Neural progenitor cell (in vitro differentiated cells): ENCODE data around the gene PRELID2. TPM values are rescaled to one million over a fixed set of nuclear protein-coding genes. Genes with fewer than 3 reads are reported as not detected.

Experiments used
- DNase-seq: peaks from one replicate; pipeline ENCODE4 v3.0.0-alpha.2; 2016; ENCODE audit warnings: low spot score
- H2AFZ ChIP-seq: fragments of 200-600 bp; sonication (generic); replicated peaks from 2 replicates; pipeline ENCODE4 v1.6.1; 2016; ENCODE audit warnings: antibody characterized with exemption
- H3F3A ChIP-seq: fragments of 200-600 bp; sonication (generic); 2 replicates; pipeline ENCODE4 v1.6.1; 2016; ENCODE audit warnings: antibody characterized with exemption, low read depth
- H3K27ac ChIP-seq: fragments of 200-600 bp; sonication (generic); 2 replicates; pipeline ENCODE4 v1.5.1; 2016; ENCODE audit warnings: mild to moderate bottlenecking
- H3K27me3 ChIP-seq: fragments of 200-600 bp; sonication (generic); 2 replicates; pipeline ENCODE4 v1.6.1; 2016; ENCODE audit warnings: mild to moderate bottlenecking, moderate library complexity
- H3K36me3 ChIP-seq: fragments of 200-600 bp; sonication (generic); 2 replicates; pipeline ENCODE4 v1.5.1; 2016
- H3K4me1 ChIP-seq: fragments of 200-600 bp; sonication (generic); 2 replicates; pipeline ENCODE4 v1.6.1; 2016; ENCODE audit warnings: mixed run types
- H3K4me2 ChIP-seq: fragments of 200-600 bp; sonication (generic); 2 replicates; pipeline ENCODE4 v1.6.1; 2016
- H3K4me3 ChIP-seq: fragments of 200-600 bp; sonication (generic); 2 replicates; pipeline ENCODE4 v1.5.1; 2016
- H3K79me2 ChIP-seq: fragments of 200-600 bp; sonication (generic); 2 replicates; pipeline ENCODE4 v1.6.1; 2016; ENCODE audit warnings: low read depth
- H3K9ac ChIP-seq: fragments of 200-600 bp; sonication (generic); 2 replicates; pipeline ENCODE4 v1.6.1; 2016
- H3K9me3 ChIP-seq: fragments of 200-600 bp; sonication (generic); 2 replicates; pipeline ENCODE4 v1.5.1; 2016; ENCODE audit warnings: low read depth
- H4K20me1 ChIP-seq: fragments of 200-600 bp; sonication (generic); 2 replicates; pipeline ENCODE4 v1.6.1; 2016; ENCODE audit warnings: low read depth
- H3K27ac Mint-ChIP-seq: 3 replicates; pipeline ENCODE4 v1.8.0; 2021; ENCODE audit warnings: mixed read lengths
- H3K27me3 Mint-ChIP-seq: 2 replicates; pipeline ENCODE4 v1.8.0; 2022; ENCODE audit warnings: low read depth, mild to moderate bottlenecking, inconsistent platforms, moderate library complexity, mixed read lengths; ENCODE audit not compliant: insufficient read depth
- H3K36me3 Mint-ChIP-seq: 3 replicates; pipeline ENCODE4 v1.8.0; 2021; ENCODE audit warnings: mixed read lengths
- H3K4me1 Mint-ChIP-seq: 3 replicates; pipeline ENCODE4 v1.8.0; 2021; ENCODE audit warnings: mixed read lengths
- H3K4me3 Mint-ChIP-seq: 3 replicates; pipeline ENCODE4 v1.8.0; 2021; ENCODE audit warnings: mild to moderate bottlenecking, moderate library complexity, mixed read lengths
- H3K9me3 Mint-ChIP-seq: 3 replicates; pipeline ENCODE4 v1.8.0; 2020; ENCODE audit warnings: mixed read lengths
- CTCF ChIP-seq: fragments of 200-600 bp; sonication (generic); IDR thresholded peaks from 2 replicates; pipeline ENCODE4 v1.5.1; 2017; ENCODE audit warnings: antibody characterized with exemption, mild to moderate bottlenecking
- EZH2 ChIP-seq: fragments of 200-600 bp; sonication (generic); IDR thresholded peaks from 2 replicates; pipeline ENCODE4 v1.6.1; 2017; ENCODE audit warnings: antibody characterized with exemption, mild to moderate bottlenecking, moderate library complexity
- EZH2phosphoT487 ChIP-seq: fragments of 200-600 bp; sonication (generic); IDR thresholded peaks from 2 replicates; pipeline ENCODE4 v1.6.1; 2017; ENCODE audit warnings: antibody characterized with exemption
- total RNA-seq: library from RNA; depleted of rRNA; stranded (reverse); fragments of >200 nt; gene quantifications from 2 replicates; pipeline ENCODE4 v1.2.3, GENCODE V29; 2015; ENCODE audit warnings: low replicate concordance

Gene PRELID2
- total RNA-seq, 1 donor from 2014 or later: 30.3 TPM

GRCh38 chr5:145846081-145846480 is 10.9 kb upstream of the PRELID2 start:
- TF ChIP-seq EZH2 (no peak), CTCF (no peak), EZH2phosphoT487 (no peak)
- no peaks in the 10 kb centered on the region for H3K9me3 Mint-ChIP-seq
- Histone ChIP-seq H2AFZ (no peak overlapping the region), H4K20me1 (no peaks in the 10 kb centered on the region), H3K27me3 (no peaks in the 10 kb centered on the region), H3K9me3 (no peaks in the 10 kb centered on the region), H3K27ac (no peak overlapping the region), H3K4me3 (no peak overlapping the region), H3F3A (no peaks in the 10 kb centered on the region), H3K4me1 (no peaks in the 10 kb centered on the region), H3K36me3 (no peaks in the 10 kb centered on the region), H3K9ac (no peak overlapping the region), H3K4me2 (no peak overlapping the region), H3K79me2 (no peaks in the 10 kb centered on the region)
- no peak overlapping the region for H3K4me3 Mint-ChIP-seq
- DNase-seq: no peak
- H3K27me3 Mint-ChIP-seq: no peaks in the 10 kb centered on the region
- no peaks in the 10 kb centered on the region for H3K4me1 Mint-ChIP-seq
- no peaks in the 10 kb centered on the region for H3K36me3 Mint-ChIP-seq
- H3K27ac Mint-ChIP-seq: no peak overlapping the region

- TF ChIP-seq EZH2: no peak
- no peak for TF ChIP-seq CTCF
- no peak for TF ChIP-seq EZH2phosphoT487
- Histone ChIP-seq H3K4me1 (peaks cover 5% of the 10 kb centered on the region), H3K36me3 (no peaks in the 10 kb centered on the region)
Measured at GRCh38 chr5:145841299-145841698, 6.2 kb upstream of the PRELID2 start.

GRCh38 chr5:145840458-145841132 is 5.5 kb upstream of the PRELID2 start:
- Mint-ChIP-seq H3K36me3 (no peaks in the 10 kb centered on the region), H3K27me3 (peaks cover 11% of the 10 kb centered on the region), H3K4me1 (peaks cover 15% of the 10 kb centered on the region), H3K9me3 (no peaks in the 10 kb centered on the region), H3K27ac (no peak overlapping the region), H3K4me3 (no peak overlapping the region)
- no peaks in the 10 kb centered on the region for H4K20me1 ChIP-seq
- H3K79me2 ChIP-seq: no peaks in the 10 kb centered on the region
- TF ChIP-seq EZH2phosphoT487 (no peak), EZH2 (no peak), CTCF (no peak)
- no peak overlapping the region for H3K4me3 ChIP-seq
- DNase-seq: no peak
- H3K9ac ChIP-seq: no peak overlapping the region
- no peak overlapping the region for H3K4me2 ChIP-seq
- H3F3A ChIP-seq: peaks cover 6% of the 10 kb centered on the region
- peaks cover 5% of the 10 kb centered on the region for H3K4me1 ChIP-seq
- no peak overlapping the region for H2AFZ ChIP-seq
- H3K36me3 ChIP-seq: no peaks in the 10 kb centered on the region
- H3K27me3 ChIP-seq: peaks cover 7% of the 10 kb centered on the region
- no peaks in the 10 kb centered on the region for H3K9me3 ChIP-seq
- H3K27ac ChIP-seq: no peak overlapping the region

More at GRCh38 chr5:145841299-145841698, 6.2 kb upstream of the PRELID2 start:
- H3K4me3 Mint-ChIP-seq: no peak overlapping the region
- H3K4me3 ChIP-seq: no peak overlapping the region
- no peaks in the 10 kb centered on the region for H3K9me3 Mint-ChIP-seq
- H3K27me3 Mint-ChIP-seq: peaks cover 9% of the 10 kb centered on the region
- DNase-seq: no peak
- H3K27ac ChIP-seq: no peak overlapping the region
- H3K27me3 ChIP-seq: peaks cover under 1% of the 10 kb centered on the region
- H3F3A ChIP-seq: peaks cover 6% of the 10 kb centered on the region
- H3K9ac ChIP-seq: no peak overlapping the region
- no peaks in the 10 kb centered on the region for H3K9me3 ChIP-seq
- H3K27ac Mint-ChIP-seq: no peak overlapping the region
- no peak overlapping the region for H3K4me2 ChIP-seq
- H4K20me1 ChIP-seq: no peaks in the 10 kb centered on the region
- H2AFZ ChIP-seq: no peak overlapping the region
- H3K79me2 ChIP-seq: no peaks in the 10 kb centered on the region
- H3K36me3 Mint-ChIP-seq: no peaks in the 10 kb centered on the region
- peaks cover 11% of the 10 kb centered on the region for H3K4me1 Mint-ChIP-seq
